HG03025 (cell line): Measurements from ENCODE around the gene SFRP5.

Source experiments
- ATAC-seq: cut with Tn5 transposase; IDR thresholded peaks from one replicate; pipeline ENCODE4 v1.9.1; 2021; ENCODE audit warnings: mild to moderate bottlenecking, moderate library complexity; ENCODE audit not compliant: unreplicated experiment, low FRiP score

Gene SFRP5

GRCh38 chr10:97771913-97772823 lies at the start of gene SFRP5:
TSS of gene SFRP5 (minus strand) at chr10:97771999. CDS start at chr10:97771833, 166 bp downstream.
- ATAC-seq, result no peak

GRCh38 chr10:97820096-97820704 lies 48.4 kb upstream of the SFRP5 start:
- ATAC-seq, result no peak

- ATAC-seq, result no peak
These were observed 46.8 kb upstream of the SFRP5 start for GRCh38 chr10:97818572-97818971.

GRCh38 chr10:97816609-97817008 lies 44.8 kb upstream of the SFRP5 start:
- no peak for ATAC-seq

GRCh38 chr10:97814996-97815395 lies 43.2 kb upstream of the SFRP5 start:
- ATAC-seq, result no peak

GRCh38 chr10:97813311-97813710 lies 41.5 kb upstream of the SFRP5 start:
- ATAC-seq, result no peak

GRCh38 chr10:97812696-97813095 lies 40.9 kb upstream of the SFRP5 start:
- no peak for ATAC-seq

GRCh38 chr10:97811958-97812357 lies 40.2 kb upstream of the SFRP5 start:
- ATAC-seq, result no peak

- no peak for ATAC-seq
These were observed 38.6 kb upstream of the SFRP5 start for GRCh38 chr10:97810446-97810845.

GRCh38 chr10:97805949-97806348 lies 34.1 kb upstream of the SFRP5 start:
- no peak for ATAC-seq

GRCh38 chr10:97805096-97805884 lies 33.5 kb upstream of the SFRP5 start:
- ATAC-seq, result no peak

- ATAC-seq, result no peak
These were observed 29.6 kb upstream of the SFRP5 start for GRCh38 chr10:97801422-97801821.

- ATAC-seq, result no peak
These were observed 28.7 kb upstream of the SFRP5 start for GRCh38 chr10:97800474-97800873.

GRCh38 chr10:97798958-97799610 lies 27.3 kb upstream of the SFRP5 start:
- no peak for ATAC-seq

- no peak for ATAC-seq
These were observed 24.9 kb upstream of the SFRP5 start for GRCh38 chr10:97796651-97797050.

GRCh38 chr10:97795886-97796285 lies 24.1 kb upstream of the SFRP5 start:
- no peak for ATAC-seq

GRCh38 chr10:97791824-97792721 lies 20.3 kb upstream of the SFRP5 start:
- no peak for ATAC-seq

- no peak for ATAC-seq
These were observed 18.1 kb upstream of the SFRP5 start for GRCh38 chr10:97789770-97790397.
